ENCODE measurements around the gene KLRG1. TPM values are rescaled to one million over a fixed set of nuclear protein-coding genes. Genes with fewer than 3 reads are reported as not detected.

KLRG1 gene
- total and polyA plus RNA-seq, 2 of the 4 experiments (the other 2 are of a cell fraction), result 0.36 to 0.54 TPM

DNA sequence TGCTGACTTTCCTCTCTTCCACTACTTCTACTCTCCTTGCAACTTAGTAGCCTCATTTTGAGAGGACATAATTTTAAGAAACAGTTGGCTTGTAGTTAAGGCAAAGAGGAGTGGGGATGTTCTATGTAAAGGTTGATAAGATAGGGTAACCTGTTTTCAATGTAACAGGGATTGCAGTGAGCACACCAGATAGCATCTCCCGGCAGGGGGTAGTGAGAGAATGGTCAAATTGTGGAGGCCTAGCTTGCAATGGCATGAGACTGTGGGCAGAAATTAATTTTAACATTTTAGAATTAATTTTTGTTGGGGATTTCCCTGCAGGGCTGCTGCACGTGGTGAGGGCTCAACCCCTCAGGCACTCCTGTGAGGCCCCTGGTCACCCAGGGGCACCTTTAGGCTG lies 41.4 kb downstream of the KLRG1 start:
- H2AK9ac ChIP-seq (replicated peaks; ENCODE audit: low read depth, low read length, poor library complexity), result no peak overlapping the region
- no TSS peak for BruUV-seq (replicated peaks)

More for the DNA sequence above, 41.4 kb downstream of the KLRG1 start:
- H3K36me3 ChIP-seq (ENCODE audit: control insufficient read depth, insufficient read depth, low read length), result no peaks in the 10 kb centered on the region
- H2AFZ ChIP-seq (replicated peaks; ENCODE audit: low read length, poor library complexity), result no peak overlapping the region
- no peak for ATAC-seq (ENCODE audit: low read depth)
- H2AK5ac ChIP-seq (ENCODE audit: low read depth, low read length), result no peak overlapping the region
- no peaks in the 10 kb centered on the region for H3K27me3 ChIP-seq (ENCODE audit: control insufficient read depth, insufficient read depth, low read length)
- no peaks in the 10 kb centered on the region for H3K4me1 ChIP-seq (ENCODE audit: control insufficient read depth, insufficient read depth, low read length)
- H3K14ac ChIP-seq (replicated peaks; ENCODE audit: low read depth, low read length), result no peak overlapping the region
- H3K4me3 ChIP-seq (ENCODE audit: insufficient read depth, low read depth, low read length), result no peak overlapping the region
- H2BK120ac ChIP-seq (ENCODE audit: low read depth, low read length), result no peak overlapping the region
- H3K9me1 ChIP-seq (ENCODE audit: insufficient read depth, low read length), result no peaks in the 10 kb centered on the region
- no peak overlapping the region for H4K91ac ChIP-seq (ENCODE audit: insufficient read depth, low read depth, low read length)
- no peaks in the 10 kb centered on the region for H3K79me1 ChIP-seq (ENCODE audit: low read depth in 1 of 2, low read length in 2 of 2)
- ChIA-PET POLR2A (ENCODE audit: unreplicated experiment) (no interaction called here), CTCF (interaction anchor here (0.9 kb wide), 1 partner anchor 19 kb away, joined by 3 read pairs; no protein-coding TSS in a partner anchor)
- no peak overlapping the region for H3K18ac ChIP-seq (ENCODE audit: low read depth, low read length)
- H4K20me1 ChIP-seq (ENCODE audit: insufficient read depth, low read length), result no peaks in the 10 kb centered on the region
- in situ Hi-C loops (cut with MboI; ENCODE audit: low sequenced_read_pairs) (no loop called here), dilution Hi-C loops (cut with HindIII; ENCODE audit: low sequenced_read_pairs, unreplicated experiment) (no loop called here), intact Hi-C loops (cut with micrococcal nuclease) (no loop called here)
- no peak overlapping the region for H3K4ac ChIP-seq (ENCODE audit: low read depth, low read length)
- H4K5ac ChIP-seq (ENCODE audit: low read depth, low read length), result no peak overlapping the region
- TF ChIP-seq RAD21 (IDR thresholded peaks at IDR 0.05; ENCODE audit: low read length) (no peak), CHD1 (IDR thresholded peaks at IDR 0.05; ENCODE audit: low read depth, low read length) (no peak), SMC3 (IDR thresholded peaks at IDR 0.05; ENCODE audit: low read depth, low read length) (no peak)
- TF ChIP-seq, protein P1, sequence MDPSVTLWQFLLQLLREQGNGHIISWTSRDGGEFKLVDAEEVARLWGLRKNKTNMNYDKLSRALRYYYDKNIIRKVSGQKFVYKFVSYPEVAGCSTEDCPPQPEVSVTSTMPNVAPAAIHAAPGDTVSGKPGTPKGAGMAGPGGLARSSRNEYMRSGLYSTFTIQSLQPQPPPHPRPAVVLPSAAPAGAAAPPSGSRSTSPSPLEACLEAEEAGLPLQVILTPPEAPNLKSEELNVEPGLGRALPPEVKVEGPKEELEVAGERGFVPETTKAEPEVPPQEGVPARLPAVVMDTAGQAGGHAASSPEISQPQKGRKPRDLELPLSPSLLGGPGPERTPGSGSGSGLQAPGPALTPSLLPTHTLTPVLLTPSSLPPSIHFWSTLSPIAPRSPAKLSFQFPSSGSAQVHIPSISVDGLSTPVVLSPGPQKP (IDR thresholded peaks at IDR 0.05; ENCODE audit: borderline replicate concordance, low read depth, low read length), result no peak
- no peak for DNase-seq
- H3K23ac ChIP-seq (ENCODE audit: low read depth, low read length), result no peak overlapping the region
- no peak overlapping the region for H3K27ac ChIP-seq (ENCODE audit: insufficient read depth, low read length)
- H2BK20ac ChIP-seq (ENCODE audit: low read depth, low read length), result no peak overlapping the region
- no peak overlapping the region for H3K9ac ChIP-seq (ENCODE audit: low read depth, low read length)
- no peak overlapping the region for H2BK15ac ChIP-seq (ENCODE audit: low read depth, low read length)
- WGBS, 2 experiments (ENCODE audit: extremely low coverage in 2 of 2, insufficient read length in 1 of 2), result no CpG with 5 or more reads among the region's 2 CpGs
- H3K9me3 ChIP-seq (ENCODE audit: control insufficient read depth, insufficient read depth, low read length), result no peaks in the 10 kb centered on the region
- no peak overlapping the region for H4K8ac ChIP-seq (ENCODE audit: low read depth in 2 of 2, low read length in 2 of 2)
- no peak overlapping the region for H3K4me2 ChIP-seq (ENCODE audit: low read depth, low read length)
- H3K56ac ChIP-seq (ENCODE audit: extremely low read depth, insufficient read depth, low read length), result no peak overlapping the region
- no peak overlapping the region for H2BK5ac ChIP-seq (ENCODE audit: low read depth, low read length, poor library complexity, severe bottlenecking)

Measured in IMR-90 (cell line).